Small intestine (tissue), 7 donors: ENCODE measurements around the gene SLC2A9. TPM values are rescaled to one million over a fixed set of nuclear protein-coding genes. Genes with fewer than 3 reads are reported as not detected.
"Not testable (repeated sequence)": the region's sequence is repeated elsewhere in the genome, so short reads cannot be mapped to it uniquely, and the experiment has no call there.

Source experiments
- DNase-seq, 2 donors: peaks; one replicate each; pipeline versions ENCODE4 v3.0.0 to v3.0.0-alpha.2; 2013
- FAIRE-seq: peaks from 2 replicates; lab custom pipeline; 2012; peaks lifted over from hg19 to GRCh38; lab: Jason Lieb, UNC
- H3K27ac ChIP-seq, 3 donors: one replicate each; pipeline ENCODE4 v1.5.1; 2013; ENCODE audit warnings: low read length in 2 of 3, mild to moderate bottlenecking in 2 of 3, control low read depth in 1 of 3, inconsistent platforms in 1 of 3, low read depth in 1 of 3, moderate library complexity in 1 of 3
- H3K27me3 ChIP-seq, 3 donors: one replicate each; pipeline ENCODE4 v1.6.1; 2013; ENCODE audit warnings: low read length in 3 of 3, inconsistent platforms in 1 of 3; ENCODE audit not compliant: control insufficient read depth in 3 of 3, insufficient read depth in 3 of 3
- H3K36me3 ChIP-seq, 3 donors: one replicate each; pipeline ENCODE4 v1.6.1; 2013; ENCODE audit warnings: low read length in 3 of 3, inconsistent platforms in 1 of 3, low read depth in 1 of 3, mild to moderate bottlenecking in 1 of 3, moderate library complexity in 1 of 3; ENCODE audit not compliant: control insufficient read depth in 3 of 3, insufficient read depth in 2 of 3
- H3K4me1 ChIP-seq, 3 donors: one replicate each; pipeline ENCODE4 v1.6.1; 2013; ENCODE audit warnings: low read length in 2 of 3, inconsistent platforms in 1 of 3, low read depth in 1 of 3, mild to moderate bottlenecking in 1 of 3, moderate library complexity in 1 of 3; ENCODE audit not compliant: control insufficient read depth in 3 of 3, insufficient read depth in 2 of 3
- H3K4me3 ChIP-seq, 3 donors: one replicate each; pipeline ENCODE4 v1.5.1; 2013; ENCODE audit warnings: low read length in 3 of 3, control low read depth in 1 of 3, inconsistent platforms in 1 of 3, low read depth in 1 of 3, mild to moderate bottlenecking in 1 of 3, moderate library complexity in 1 of 3
- H3K9me3 ChIP-seq, 2 donors: one replicate each; pipeline ENCODE4 v1.6.1; 2013; ENCODE audit warnings: low read depth in 1 of 2, low read length in 1 of 2; ENCODE audit not compliant: control insufficient read depth in 2 of 2, insufficient read depth in 1 of 2
- WGBS, 3 donors: extraction: QIAGEN DNeasy Blood & Tissue Kit; methylation state at CpG; one replicate each; pipeline ENCODE4 v1.1.7; 2013; 5-methylcytosine and 5-hydroxymethylcytosine counted together
- polyA plus RNA-seq, 4 donors: library from polyadenylated mRNA; stranded (reverse) in 3 of 4; unstranded in 1 of 4; fragments of 200-250 nt in 3 of 4; fragments of 120-200 nt in 1 of 4; gene quantifications; one replicate each; pipeline versions ENCODE4 v1.2.1 to v1.2.3, GENCODE V29; 2013
- donor health status: healthy with polysubstance abuse.
- donor health status: control.
- donor health status: control.
- donor health status: Bipolar disorder and iron deficiency.
- donor health status: healthy.

SLC2A9 gene
- polyA plus RNA-seq, 4 donors: 7.4 to 34.4 (median 12.3) TPM

GRCh38 chr4:9800848-9801247 is 220.4 kb downstream of the SLC2A9 start:
- no peaks in the 10 kb centered on the region for H3K9me3 ChIP-seq
- no peak overlapping the region for H3K4me3 ChIP-seq
- H3K4me1 ChIP-seq: no peaks in the 10 kb centered on the region
- no peaks in the 10 kb centered on the region for H3K27me3 ChIP-seq
- H3K36me3 ChIP-seq: no peaks in the 10 kb centered on the region
- no peak overlapping the region for H3K27ac ChIP-seq
- FAIRE-seq (no peak), DNase-seq (no peak)
- 75 to 82% (median 81%) methylated on average over 4 of the region's 4 CpGs for WGBS, 3 donors

GRCh38 chr4:9796641-9797040 is 224.7 kb downstream of the SLC2A9 start:
- not testable (repeated sequence) for H3K9me3 ChIP-seq, H3K4me1 ChIP-seq, DNase-seq, H3K27ac ChIP-seq, FAIRE-seq, H3K36me3 ChIP-seq, H3K27me3 ChIP-seq, H3K4me3 ChIP-seq
- 43 to 47% (median 44%) methylated on average over 2 of the region's 2 CpGs for WGBS, 3 donors

- Histone ChIP-seq H3K36me3 (no peaks in the 10 kb centered on the region), H3K27ac (no peak overlapping the region), H3K4me1 (no peaks in the 10 kb centered on the region), H3K4me3 (no peak overlapping the region), H3K27me3 (no peaks in the 10 kb centered on the region), H3K9me3 (no peaks in the 10 kb centered on the region)
- FAIRE-seq: no peak
- DNase-seq: no peak
- 80 to 86% (median 85%) methylated on average over 3 of the region's 3 CpGs for WGBS, 3 donors
Observed at GRCh38 chr4:9792381-9792780, 228.9 kb downstream of the SLC2A9 start.

GRCh38 chr4:9785891-9786290 is 235.4 kb downstream of the SLC2A9 start:
- peak overlapping the region in 1 of 3 donors; percentile 71 for H3K27ac ChIP-seq
- DNase-seq: peak; percentile 56 to 90
- H3K27me3 ChIP-seq: peaks cover 0 to 22% (median 11%) of the 10 kb centered on the region in 3 donors
- H3K9me3 ChIP-seq, H3K4me3 ChIP-seq, FAIRE-seq, H3K36me3 ChIP-seq, H3K4me1 ChIP-seq: not testable (repeated sequence)
- 12 to 51% (median 22%) methylated on average over 5 of the region's 5 CpGs for WGBS, 3 donors

GRCh38 chr4:9782136-9782436 is 239.2 kb downstream of the SLC2A9 start:
- no peak overlapping the region for H3K27ac ChIP-seq
- H3K27me3 ChIP-seq: peaks cover 0 to 34% (median 15%) of the 10 kb centered on the region in 3 donors
- H3K36me3 ChIP-seq: no peaks in the 10 kb centered on the region
- 64 to 80% (median 75%) methylated on average over 22 of the region's 22 CpGs for WGBS, 3 donors
- no peaks in the 10 kb centered on the region for H3K4me1 ChIP-seq
- H3K9me3 ChIP-seq: no peaks in the 10 kb centered on the region
- no peak overlapping the region for H3K4me3 ChIP-seq
- no peak for DNase-seq
- FAIRE-seq: no peak

- Histone ChIP-seq H3K27ac (no peak within 1 kb of the TSS), H3K27me3 (peaks cover 0 to 34% (median 13%) of the 10 kb centered on the region in 3 donors), H3K9me3 (no peaks in the 10 kb centered on the region), H3K36me3 (no peaks in the 10 kb centered on the region), H3K4me1 (no peaks in the 10 kb centered on the region), H3K4me3 (no peak within 1 kb of the TSS)
- DNase-seq (peak in 1 of 2 donors; percentile 9), FAIRE-seq (no peak)
- WGBS, 3 donors: 8 to 23% (median 14%) methylated on average over 60 to 78 of the region's 78 CpGs
Observed at GRCh38 chr4:9781343-9782135, 239.8 kb downstream of the SLC2A9 start, which contains the start of gene DRD5. Gene DRD5, plus strand, starts transcription at chr4:9781634. Its CDS starts 396 bp downstream, at chr4:9782030.

Other genes starting within 250 kb of the SLC2A9 start
- under 1 TPM in 2 of 4 donors, not detected in 2; 0.15 to 0.19 TPM for gene DRD5, start 239.9 kb downstream of the SLC2A9 start, polyA plus RNA-seq
- gene WDR1, start 95.3 kb upstream of the SLC2A9 start, polyA plus RNA-seq: 100 to 1,000 TPM; 147 to 196 (median 165) TPM